T47D (cell line): ENCODE measurements around the gene EOGT.

Experiments used
- DNase-seq, 2 experiments: peaks; one replicate each; pipeline versions ENCODE4 v3.0.0 to v3.0.0-alpha.2; 2011 to 2012; ENCODE audit warnings: low read depth in 1 of 2, low spot score in 1 of 2
- JUND ChIP-seq: IDR thresholded peaks from 2 replicates; pipeline ENCODE4 v1.6.1; 2012; ENCODE audit warnings: low read depth
- in situ Hi-C: cut with HindIII; loops from 2 replicates; pipeline ENCODE4 v1.10.0; 2016; ENCODE audit warnings: low sequenced_read_pairs, low pct_unique_long_range_greater_than_20kb

The EOGT gene

DNA sequence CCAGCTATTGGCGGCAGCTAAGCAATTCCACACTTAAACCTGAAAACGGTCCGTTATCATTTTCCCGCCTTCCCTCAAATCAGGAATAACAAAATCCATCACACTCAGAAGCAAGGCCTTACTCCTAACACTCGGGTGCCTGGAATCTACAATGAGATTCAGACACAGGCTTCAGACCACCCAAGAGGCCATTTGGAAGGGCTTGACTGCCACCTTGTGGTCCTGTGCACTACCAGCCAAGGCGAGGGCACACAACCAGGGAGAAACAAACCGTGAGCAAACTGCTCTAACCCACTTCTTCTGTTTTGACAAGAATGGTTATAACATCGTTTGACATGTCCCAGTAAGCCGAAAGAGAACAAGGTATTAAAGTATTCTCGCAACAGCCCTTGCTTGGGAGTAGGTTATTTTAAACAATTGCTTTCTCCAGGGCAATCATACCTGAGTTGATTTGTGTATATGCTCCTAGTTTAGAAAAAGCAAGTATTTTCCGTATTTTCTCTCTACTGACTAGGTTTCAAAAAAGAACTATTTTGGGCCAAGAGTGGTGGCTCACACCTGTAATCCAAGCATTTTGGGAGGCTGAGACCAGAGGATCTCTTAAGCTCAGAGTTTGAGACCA, 41.0 kb downstream of the EOGT start:
- peak; percentile 8 to 58 for DNase-seq
- in situ Hi-C loops: no loop called here
- no peak for TF ChIP-seq JUND

- DNase-seq: no peak
- in situ Hi-C loops: no loop called here
- no peak for TF ChIP-seq JUND
Observed at GRCh38 chr3:68964694-68965093, 48.8 kb downstream of the EOGT start.

DNA sequence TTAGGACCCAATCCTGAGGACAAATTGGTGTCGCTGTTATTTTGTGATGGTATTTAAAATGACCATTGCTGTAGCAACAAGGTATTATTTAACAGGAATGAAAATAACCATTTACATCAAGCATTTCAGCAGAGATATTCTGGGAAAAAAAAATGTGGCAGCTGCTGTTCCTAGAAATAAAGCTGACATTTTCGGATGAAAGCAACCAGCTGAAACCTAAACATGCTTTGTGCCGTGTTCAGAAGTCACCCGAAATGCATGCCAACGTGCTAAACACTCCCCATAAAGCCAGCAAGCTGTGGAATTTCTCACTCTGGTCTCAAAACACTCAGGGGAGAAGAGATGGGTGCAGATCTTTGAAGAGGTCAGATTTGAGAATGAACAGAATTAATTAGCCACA, 49.6 kb downstream of the EOGT start:
- TF ChIP-seq JUND: no peak
- DNase-seq: no peak
- in situ Hi-C loops: no loop called here

GRCh38 chr3:68963376-68963775, 50.1 kb downstream of the EOGT start:
- no peak for TF ChIP-seq JUND
- DNase-seq: no peak
- in situ Hi-C loops: no loop called here

DNA sequence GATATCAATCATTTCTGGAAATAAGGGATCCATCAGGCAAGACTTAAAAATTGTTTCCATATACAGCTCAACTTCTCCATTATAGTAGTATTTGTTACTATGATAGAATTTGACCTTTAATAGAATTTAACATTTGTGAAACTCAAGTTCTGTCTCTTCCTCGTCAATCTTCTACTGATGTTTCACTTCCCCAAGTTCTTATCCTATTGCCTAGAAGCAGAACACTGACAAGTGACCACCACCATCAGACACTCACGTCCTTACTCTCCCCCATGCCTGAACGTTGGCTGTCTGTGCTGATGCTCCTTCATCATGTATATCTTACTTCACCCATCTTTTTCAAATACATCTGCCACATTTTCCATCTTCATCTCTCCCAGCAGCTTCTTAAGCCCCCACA, 54.6 kb downstream of the EOGT start:
- in situ Hi-C loops: no loop called here
- no peak for TF ChIP-seq JUND
- DNase-seq: no peak

GRCh38 chr3:68957895-68958294, 55.6 kb downstream of the EOGT start:
- in situ Hi-C loops: no loop called here

DNA sequence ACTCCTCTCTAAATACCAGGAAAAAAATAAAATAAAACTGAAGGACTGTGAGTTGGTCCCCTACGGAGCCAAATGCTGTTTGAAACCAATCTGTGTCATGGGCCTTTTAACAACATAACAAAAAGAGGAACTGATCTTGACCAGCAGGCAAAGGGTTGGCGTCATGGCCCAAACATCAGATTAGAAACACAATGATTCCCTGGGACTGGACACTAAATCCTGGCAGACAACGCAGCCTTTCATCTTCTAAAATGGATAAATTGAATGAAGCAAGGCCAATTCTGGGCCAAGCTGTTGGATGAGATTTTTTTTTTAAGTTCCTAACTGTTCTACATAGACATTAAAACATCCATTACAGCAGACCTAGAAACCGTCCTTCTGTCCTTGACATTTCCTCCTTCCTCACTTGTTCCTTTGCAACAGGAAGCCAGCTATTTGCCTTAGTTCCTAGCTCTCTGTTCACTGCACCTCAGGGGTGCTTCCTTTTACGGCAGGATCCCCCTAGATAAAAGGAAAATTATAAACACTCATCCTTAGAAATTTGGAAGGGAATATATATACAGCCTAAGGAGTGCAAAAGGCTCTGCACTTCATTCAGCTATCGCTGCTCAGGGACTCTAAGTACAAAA, 59.6 kb downstream of the EOGT start:
- DNase-seq: no peak
- in situ Hi-C loops: no loop called here
- TF ChIP-seq JUND: no peak

More at GRCh38 chr3:68957895-68958294, 55.6 kb downstream of the EOGT start:
- TF ChIP-seq JUND: no peak
- DNase-seq: no peak

GRCh38 chr3:68945225-68945624, 68.3 kb downstream of the EOGT start:
- TF ChIP-seq JUND: no peak
- in situ Hi-C loops: no loop called here
- DNase-seq: no peak

- in situ Hi-C loops: no loop called here
- no peak for DNase-seq
- TF ChIP-seq JUND: no peak
Observed at GRCh38 chr3:68943753-68944500, 69.6 kb downstream of the EOGT start.

DNA sequence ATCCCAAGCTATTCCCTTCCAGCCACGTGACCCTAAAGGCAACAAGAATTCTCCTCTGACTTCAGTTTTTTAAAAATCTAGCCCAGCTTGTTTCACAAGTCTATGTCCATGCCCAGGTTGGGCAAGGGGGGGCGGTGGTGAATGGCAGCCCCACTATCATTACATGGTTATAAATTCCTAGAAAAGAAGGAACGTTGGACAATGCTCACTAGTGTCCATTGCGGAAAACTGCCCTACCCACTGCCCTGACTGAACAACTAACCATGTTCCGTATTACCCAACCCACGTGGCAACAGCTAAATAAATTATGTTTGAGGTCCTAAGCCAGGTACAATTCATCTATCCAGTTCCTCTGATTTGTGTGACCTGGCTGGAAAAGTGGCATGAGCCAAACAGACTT, 72.4 kb downstream of the EOGT start:
- DNase-seq: peak in 1 of 2 experiments; percentile 2
- no peak for TF ChIP-seq JUND
- in situ Hi-C loops: no loop called here

GRCh38 chr3:68936856-68937255, 76.6 kb downstream of the EOGT start:
- in situ Hi-C loops: no loop called here
- TF ChIP-seq JUND: no peak
- DNase-seq: no peak

GRCh38 chr3:68935778-68936177, 77.7 kb downstream of the EOGT start:
- DNase-seq: no peak
- TF ChIP-seq JUND: no peak
- in situ Hi-C loops: no loop called here
